ENCODE data around the gene PIGX.
"Not testable (repeated sequence)": the region's sequence is repeated elsewhere in the genome, so short reads cannot be mapped to it uniquely, and the experiment has no call there.

PIGX gene

GRCh38 chr3:196739671-196740480, 27.7 kb downstream of the PIGX start, which contains the start of gene PAK2:
TSS of gene PAK2 (plus strand) at chr3:196739857. CDS start at chr3:196782647, 42,790 bp downstream.
- peaks cover 22% of the 10 kb centered on the region for H3K36me3 ChIP-seq (ENCODE audit: insufficient read depth, low read length)
- H3K9ac ChIP-seq (ENCODE audit: insufficient read length), result peak within 1 kb of the TSS; percentile 88
- peak within 1 kb of the TSS; percentile 88 for H3K4me3 ChIP-seq
- TF ChIP-seq FOXP2 (optimal IDR thresholded peaks at IDR 0.05; ENCODE audit: control extremely low read depth, extremely low read length, insufficient read depth), result peak; percentile 58
- peak; percentile 85 for TF ChIP-seq POLR2AphosphoS5 (IDR thresholded peaks at IDR 0.05; ENCODE audit: borderline replicate concordance, low read depth, low read length)
- TF ChIP-seq EZH2 (IDR thresholded peaks at IDR 0.05), result no peak
- peak within 1 kb of the TSS; percentile 80 for H3K27ac ChIP-seq
- peaks cover 2% of the 10 kb centered on the region; the same call in 1 of the 2 replicates for H3K9me3 ChIP-seq (ENCODE audit: low read depth, low read length)
- peak; percentile 42 for DNase-seq (ENCODE audit: low read depth, low spot score)

GRCh38 chr3:196740481-196741248, 28.5 kb downstream of the PIGX start:
- peak overlapping the region; percentile 88 for H3K9ac ChIP-seq (ENCODE audit: insufficient read length)
- peak overlapping the region; percentile 88 for H3K4me3 ChIP-seq
- TF ChIP-seq FOXP2 (optimal IDR thresholded peaks at IDR 0.05; ENCODE audit: control extremely low read depth, extremely low read length, insufficient read depth) (no peak), POLR2AphosphoS5 (IDR thresholded peaks at IDR 0.05; ENCODE audit: borderline replicate concordance, low read depth, low read length) (no peak), EZH2 (IDR thresholded peaks at IDR 0.05) (no peak)
- DNase-seq (ENCODE audit: low read depth, low spot score), result peak; percentile 56
- peaks cover 24% of the 10 kb centered on the region for H3K36me3 ChIP-seq (ENCODE audit: insufficient read depth, low read length)
- H3K27ac ChIP-seq, result peak overlapping the region; percentile 80
- peaks cover 2% of the 10 kb centered on the region; the same call in 1 of the 2 replicates for H3K9me3 ChIP-seq (ENCODE audit: low read depth, low read length)

- Histone ChIP-seq H3K4me3 (peak overlapping the region; percentile 88), H3K36me3 (ENCODE audit: insufficient read depth, low read length) (peaks cover 25% of the 10 kb centered on the region), H3K9me3 (ENCODE audit: low read depth, low read length) (peaks cover 7% of the 10 kb centered on the region; the same call in 1 of the 2 replicates), H3K27ac (peak overlapping the region; percentile 80), H3K9ac (ENCODE audit: insufficient read length) (peak overlapping the region; percentile 88)
- no peak for DNase-seq (ENCODE audit: low read depth, low spot score)
- TF ChIP-seq POLR2AphosphoS5 (IDR thresholded peaks at IDR 0.05; ENCODE audit: borderline replicate concordance, low read depth, low read length), result no peak
- no peak for TF ChIP-seq EZH2 (IDR thresholded peaks at IDR 0.05)
- TF ChIP-seq FOXP2 (optimal IDR thresholded peaks at IDR 0.05; ENCODE audit: control extremely low read depth, extremely low read length, insufficient read depth), result no peak
Measured at GRCh38 chr3:196741249-196741889, 29.2 kb downstream of the PIGX start.

- Histone ChIP-seq H3K9me3 (ENCODE audit: low read depth, low read length) (peaks cover 12% of the 10 kb centered on the region; the same call in 1 of the 2 replicates), H3K36me3 (ENCODE audit: insufficient read depth, low read length) (peaks cover 38% of the 10 kb centered on the region)
- H3K27ac ChIP-seq; DNase-seq (ENCODE audit: low read depth, low spot score); H3K9ac ChIP-seq (ENCODE audit: insufficient read length); H3K4me3 ChIP-seq: not testable (repeated sequence)
Measured at GRCh38 chr3:196743569-196743968, 31.4 kb downstream of the PIGX start.

- Histone ChIP-seq H3K27ac (no peak overlapping the region), H3K9ac (ENCODE audit: insufficient read length) (no peak overlapping the region), H3K9me3 (ENCODE audit: low read depth, low read length) (peaks cover 19% of the 10 kb centered on the region), H3K36me3 (ENCODE audit: insufficient read depth, low read length) (peaks cover 87% of the 10 kb centered on the region), H3K4me3 (no peak overlapping the region)
- TF ChIP-seq EZH2 (IDR thresholded peaks at IDR 0.05), result no peak
- TF ChIP-seq POLR2AphosphoS5 (IDR thresholded peaks at IDR 0.05; ENCODE audit: borderline replicate concordance, low read depth, low read length), result no peak
- TF ChIP-seq FOXP2 (optimal IDR thresholded peaks at IDR 0.05; ENCODE audit: control extremely low read depth, extremely low read length, insufficient read depth), result no peak
- no peak for DNase-seq (ENCODE audit: low read depth, low spot score)
Measured at GRCh38 chr3:196749125-196749524, 36.9 kb downstream of the PIGX start.

GRCh38 chr3:196753201-196753600, 41.0 kb downstream of the PIGX start:
- no peak for DNase-seq (ENCODE audit: low read depth, low spot score)
- Histone ChIP-seq H3K27ac (no peak overlapping the region), H3K9me3 (ENCODE audit: low read depth, low read length) (peaks cover 23% of the 10 kb centered on the region), H3K36me3 (ENCODE audit: insufficient read depth, low read length) (peaks cover 88% of the 10 kb centered on the region), H3K9ac (ENCODE audit: insufficient read length) (no peak overlapping the region), H3K4me3 (no peak overlapping the region)
- TF ChIP-seq EZH2 (IDR thresholded peaks at IDR 0.05) (no peak), FOXP2 (optimal IDR thresholded peaks at IDR 0.05; ENCODE audit: control extremely low read depth, extremely low read length, insufficient read depth) (no peak), POLR2AphosphoS5 (IDR thresholded peaks at IDR 0.05; ENCODE audit: borderline replicate concordance, low read depth, low read length) (no peak)

- peaks cover 77% of the 10 kb centered on the region for H3K36me3 ChIP-seq (ENCODE audit: insufficient read depth, low read length)
- DNase-seq (ENCODE audit: low read depth, low spot score), result no peak
- no peak for TF ChIP-seq EZH2 (IDR thresholded peaks at IDR 0.05)
- TF ChIP-seq POLR2AphosphoS5 (IDR thresholded peaks at IDR 0.05; ENCODE audit: borderline replicate concordance, low read depth, low read length), result no peak
- no peak for TF ChIP-seq FOXP2 (optimal IDR thresholded peaks at IDR 0.05; ENCODE audit: control extremely low read depth, extremely low read length, insufficient read depth)
- H3K9me3 ChIP-seq (ENCODE audit: low read depth, low read length), result peaks cover 13% of the 10 kb centered on the region
- H3K27ac ChIP-seq, result no peak overlapping the region
- no peak overlapping the region for H3K9ac ChIP-seq (ENCODE audit: insufficient read length)
- no peak overlapping the region for H3K4me3 ChIP-seq
Measured at GRCh38 chr3:196754091-196754981, 42.2 kb downstream of the PIGX start.
